ENCODE data around the gene ATP1B3. TPM values are rescaled to one million over a fixed set of nuclear protein-coding genes. Genes with fewer than 3 reads are reported as not detected.

ATP1B3 gene
- total and polyA plus RNA-seq, 9 of the 15 experiments (the other 6 are each of a cell fraction or from before 2014, with no cell fraction given) = 48.3 to 202 (median 123) TPM

GRCh38 chr3:141845407-141846049, 30.9 kb upstream of the ATP1B3 start (continued):
- no peak for TF ChIP-seq ARID4B (CRISPR knock-in tag; IDR thresholded peaks at IDR 0.05)
- TF ChIP-seq PHB2 (IDR thresholded peaks at IDR 0.05; ENCODE audit: low read depth) = no peak
- no peak for TF ChIP-seq ZZZ3 (IDR thresholded peaks at IDR 0.05)
- no peak for TF ChIP-seq ZBTB40 (IDR thresholded peaks at IDR 0.05)
- TF ChIP-seq ZBTB40 (CRISPR knock-in tag; IDR thresholded peaks at IDR 0.05) = no peak
- no peak for TF ChIP-seq NFE2 (IDR thresholded peaks at IDR 0.05; ENCODE audit: low read depth)
- no peak for TF ChIP-seq RB1 (IDR thresholded peaks at IDR 0.05; ENCODE audit: low read depth)
- no peak for TF ChIP-seq BRF1 (IDR thresholded peaks at IDR 0.05; ENCODE audit: borderline replicate concordance, extremely low read depth, insufficient read length)
- no peak for TF ChIP-seq ZNF165 (CRISPR knock-in tag; IDR thresholded peaks at IDR 0.05; ENCODE audit: borderline replicate concordance)
- TF ChIP-seq ZNF347 (CRISPR knock-in tag; IDR thresholded peaks at IDR 0.05; ENCODE audit: low read depth) = no peak
- TF ChIP-seq SRSF7 (optimal IDR thresholded peaks at IDR 0.05; ENCODE audit: low read depth, low read length) = no peak
- no peak for TF ChIP-seq FUS (optimal IDR thresholded peaks at IDR 0.05; ENCODE audit: low read depth, low read length)
- no peak for TF ChIP-seq HNRNPUL1 (IDR thresholded peaks at IDR 0.05; ENCODE audit: low read length)
- TF ChIP-seq CHD4 (IDR thresholded peaks at IDR 0.05; ENCODE audit: insufficient read depth, insufficient replicate concordance, low read depth, low read length, poor library complexity, severe bottlenecking) = no peak
